Vagina (tissue), 2 donors: ENCODE data around the gene HES4. TPM values are rescaled to one million over a fixed set of nuclear protein-coding genes. Genes with fewer than 3 reads are reported as not detected.
A peak's percentile ranks its signal among the peaks of the same experiment; 100 is the strongest.
"Not testable (repeated sequence)": the region's sequence is repeated elsewhere in the genome, so short reads cannot be mapped to it uniquely, and the experiment has no call there.

Experiments
- DNase-seq, 2 donors: peaks; one replicate each; pipeline ENCODE4 v3.0.0-alpha.2; 2017; ENCODE audit errors: extremely low spot score in 2 of 2
- H3K27ac ChIP-seq: fragments of 200-600 bp; sonication (generic); one replicate; pipeline ENCODE4 v1.5.1; 2019
- H3K27me3 ChIP-seq: fragments of 200-600 bp; sonication (generic); one replicate; pipeline ENCODE4 v1.5.1; 2019
- H3K36me3 ChIP-seq, 2 donors: fragments of 200-600 bp; sonication (generic); one replicate each; pipeline ENCODE4 v1.5.1; 2017 to 2019
- H3K4me1 ChIP-seq: fragments of 200-600 bp; sonication (generic); one replicate; pipeline ENCODE4 v1.5.1; 2019
- H3K4me3 ChIP-seq, 2 donors: fragments of 200-600 bp; sonication (generic); 1 replicate in 1 of 2; 2 replicates in 1 of 2; pipeline ENCODE4 v1.5.1; 2016 to 2019
- H3K9me3 ChIP-seq: fragments of 200-600 bp; sonication (generic); one replicate; pipeline ENCODE4 v1.5.1; 2019
- CTCF ChIP-seq, 3 experiments: fragments of 450-650 bp in 2 of 3; fragments of 200-600 bp in 1 of 3; sonication (generic) in 1 of 3; IDR thresholded peaks; one replicate each; pipeline ENCODE4 v1.5.1; 2017 to 2019; ENCODE audit warnings: antibody characterized with exemption in 3 of 3, mild to moderate bottlenecking in 2 of 3, moderate library complexity in 2 of 3
- POLR2A ChIP-seq, 2 donors: fragments of 450-650 bp; IDR thresholded peaks; one replicate each; pipeline ENCODE4 v1.6.1; 2017; ENCODE audit warnings: antibody characterized with exemption in 2 of 2, mild to moderate bottlenecking in 2 of 2, moderate library complexity in 2 of 2
- POLR2AphosphoS5 ChIP-seq, 2 donors: sonication (generic); formaldehyde crosslinking; IDR thresholded peaks; one replicate each; pipeline ENCODE4 v1.9.0; 2017; ENCODE audit warnings: antibody characterized with exemption in 2 of 2, mild to moderate bottlenecking in 2 of 2, low read depth in 1 of 2; ENCODE audit not compliant: insufficient read depth in 1 of 2
- intact Hi-C: fragments of 100-400 bp; cut with DNase I; formaldehyde crosslinking; loops from one replicate; pipeline ENCODE4 v1.15.1; 2023
- total RNA-seq: library from RNA; depleted of rRNA; stranded (reverse); fragments of >200 nt; gene quantifications from one replicate; pipeline ENCODE4 v1.2.3, GENCODE V29; 2016

The HES4 gene
- total RNA-seq, 1 donor from 2014 or later = 34.6 TPM

- peaks cover 44% of the 10 kb centered on the region for H3K4me1 ChIP-seq
- no peak for DNase-seq
- H3K9me3 ChIP-seq = no peaks in the 10 kb centered on the region
- peak overlapping the region; percentile 95 for H3K27ac ChIP-seq
- intact Hi-C loops = no loop called here
- no peak for TF ChIP-seq POLR2A (IDR thresholded peaks at IDR 0.05)
- peak in 1 of 2 donors; percentile 12 for TF ChIP-seq POLR2AphosphoS5 (IDR thresholded peaks at IDR 0.05; ENCODE audit: insufficient read depth in 1 of 2, low read depth in 1 of 2)
- no peak for TF ChIP-seq CTCF (IDR thresholded peaks at IDR 0.05)
- H3K36me3 ChIP-seq = no peaks in the 10 kb centered on the region
- H3K4me3 ChIP-seq = peak overlapping the region; percentile 57 to 88
- H3K27me3 ChIP-seq = no peaks in the 10 kb centered on the region
These were observed 21.4 kb upstream of the HES4 start for GRCh38 chr1:1021010-1021919.

- peak overlapping the region; percentile 95 for H3K27ac ChIP-seq
- H3K27me3 ChIP-seq = no peaks in the 10 kb centered on the region
- peaks cover 44% of the 10 kb centered on the region for H3K4me1 ChIP-seq
- H3K4me3 ChIP-seq = peak overlapping the region; percentile 57 to 88
- TF ChIP-seq POLR2A (IDR thresholded peaks at IDR 0.05) (no peak), POLR2AphosphoS5 (IDR thresholded peaks at IDR 0.05; ENCODE audit: insufficient read depth in 1 of 2, low read depth in 1 of 2) (no peak), CTCF (IDR thresholded peaks at IDR 0.05) (no peak)
- intact Hi-C loops = no loop called here
- no peaks in the 10 kb centered on the region for H3K36me3 ChIP-seq
- DNase-seq = no peak
- H3K9me3 ChIP-seq = no peaks in the 10 kb centered on the region
These were observed 20.6 kb upstream of the HES4 start for GRCh38 chr1:1020415-1021009.

GRCh38 chr1:1020000-1020404, 20.1 kb upstream of the HES4 start, which contains the start of gene AGRN:
Gene AGRN, plus strand, starts transcription at chr1:1020120. Its CDS starts 53 bp downstream, at chr1:1020173.
- Histone ChIP-seq H3K9me3 (no peaks in the 10 kb centered on the region), H3K27me3 (no peaks in the 10 kb centered on the region), H3K4me1 (peaks cover 39% of the 10 kb centered on the region), H3K27ac (peak within 1 kb of the TSS; percentile 95), H3K4me3 (peak within 1 kb of the TSS; percentile 57 to 88), H3K36me3 (no peaks in the 10 kb centered on the region)
- no peak for DNase-seq
- intact Hi-C loops = no loop called here
- TF ChIP-seq POLR2AphosphoS5 (IDR thresholded peaks at IDR 0.05; ENCODE audit: insufficient read depth in 1 of 2, low read depth in 1 of 2) (no peak), CTCF (IDR thresholded peaks at IDR 0.05) (no peak), POLR2A (IDR thresholded peaks at IDR 0.05) (no peak)

GRCh38 chr1:1019122-1019999, 19.5 kb upstream of the HES4 start:
- DNase-seq = no peak
- TF ChIP-seq POLR2A (IDR thresholded peaks at IDR 0.05) (no peak), POLR2AphosphoS5 (IDR thresholded peaks at IDR 0.05; ENCODE audit: insufficient read depth in 1 of 2, low read depth in 1 of 2) (peak in 1 of 2 donors; percentile 28), CTCF (IDR thresholded peaks at IDR 0.05) (peak; percentile 9 to 47 (median 11))
- Histone ChIP-seq H3K27me3 (no peaks in the 10 kb centered on the region), H3K36me3 (no peaks in the 10 kb centered on the region), H3K9me3 (no peaks in the 10 kb centered on the region), H3K4me3 (peak overlapping the region; percentile 57 to 88), H3K27ac (peak overlapping the region; percentile 95), H3K4me1 (peaks cover 39% of the 10 kb centered on the region)
- intact Hi-C loops = no loop called here

GRCh38 chr1:1018321-1018685, 18.4 kb upstream of the HES4 start:
- H3K27ac ChIP-seq, H3K27me3 ChIP-seq, DNase-seq, intact Hi-C loops, H3K4me3 ChIP-seq, H3K9me3 ChIP-seq, H3K36me3 ChIP-seq: not testable (repeated sequence)
- peaks cover 39% of the 10 kb centered on the region for H3K4me1 ChIP-seq

GRCh38 chr1:1017397-1018320, 17.8 kb upstream of the HES4 start:
- intact Hi-C loops, H3K27me3 ChIP-seq, H3K36me3 ChIP-seq, H3K9me3 ChIP-seq, H3K27ac ChIP-seq, DNase-seq, H3K4me3 ChIP-seq: not testable (repeated sequence)
- peaks cover 41% of the 10 kb centered on the region for H3K4me1 ChIP-seq
